Panc1 (cell line): ENCODE data around the gene FMO2. TPM values are rescaled to one million over a fixed set of nuclear protein-coding genes. Genes with fewer than 3 reads are reported as not detected.

ENCODE experiments used
- ATAC-seq: fragments of 200-7000 bp; cut with Tn5 transposase; 2 replicates; pipeline ENCODE4 v1.9.1; 2020; ENCODE audit warnings: mild to moderate bottlenecking, moderate library complexity
- BruUV-seq: library from RNA; stranded (reverse); fragments of 400-500 nt; replicated peaks from 2 replicates; lab custom pipeline; 2021; lab: Mats Ljungman, UMichigan
- CTCF ChIA-PET: fragments of 300-600 bp; sonication (Branson Sonifier 250); formaldehyde crosslinking; loops from one replicate; lab custom pipeline; 2022; ENCODE audit warnings: antibody characterized with exemption; lab: Charles Lee
- POLR2A ChIA-PET: fragments of 300-600 bp; sonication (Branson Sonifier 250); formaldehyde crosslinking; loops from one replicate; lab custom pipeline; 2022; ENCODE audit warnings: antibody characterized with exemption; lab: Charles Lee
- DNase-seq: peaks from one replicate; pipeline ENCODE4 v3.0.0-alpha.2; 2010; ENCODE audit warnings: low read depth, low spot score
- H3K27ac ChIP-seq: 2 replicates; pipeline ENCODE4 v1.5.1; 2011; ENCODE audit warnings: mild to moderate bottlenecking, low read length, inconsistent platforms
- H3K27me3 ChIP-seq: fragments of 200-500 bp; sonication (Bioruptor generic); 2 replicates; pipeline ENCODE4 v1.6.0; 2014; ENCODE audit warnings: low read length, inconsistent platforms; ENCODE audit not compliant: control insufficient read depth, insufficient read depth
- H3K36me3 ChIP-seq: fragments of 200-500 bp; sonication (Bioruptor generic); 2 replicates; pipeline ENCODE4 v1.5.1; 2014; ENCODE audit warnings: inconsistent platforms, mild to moderate bottlenecking, low read length, moderate library complexity; ENCODE audit not compliant: control insufficient read depth, insufficient read depth
- H3K4me1 ChIP-seq: 2 replicates; pipeline ENCODE4 v1.5.1; 2011; ENCODE audit warnings: inconsistent platforms, mild to moderate bottlenecking, low read length, moderate library complexity; ENCODE audit not compliant: control insufficient read depth, insufficient read depth
- H3K4me3 ChIP-seq, 2 experiments: 2 replicates each; pipeline ENCODE4 v1.5.1; 2011 to 2012; ENCODE audit warnings: low read depth in 2 of 2, low read length in 2 of 2, mild to moderate bottlenecking in 2 of 2, inconsistent platforms in 1 of 2, moderate library complexity in 1 of 2
- H3K9me3 ChIP-seq: fragments of 200-500 bp; sonication (Bioruptor generic); 2 replicates; pipeline ENCODE4 v1.5.1; 2014; ENCODE audit warnings: low read depth, mild to moderate bottlenecking, inconsistent platforms, low read length, moderate library complexity; ENCODE audit not compliant: control insufficient read depth, insufficient read depth
- POLR2AphosphoS5 ChIP-seq: IDR thresholded peaks from 2 replicates; pipeline ENCODE4 v1.6.1; 2012; ENCODE audit warnings: mild to moderate bottlenecking, low read depth, low read length, moderate library complexity
- REST ChIP-seq, 2 experiments: IDR thresholded peaks; 2 replicates each; pipeline ENCODE4 v1.6.1; 2011 to 2012; ENCODE audit warnings: low read depth in 2 of 2, control low read depth in 1 of 2, low read length in 1 of 2, mild to moderate bottlenecking in 1 of 2, moderate library complexity in 1 of 2; ENCODE audit not compliant: insufficient read depth in 1 of 2
- SIN3A ChIP-seq: IDR thresholded peaks from 2 replicates; pipeline ENCODE4 v1.6.1; 2012; ENCODE audit warnings: low read depth, mild to moderate bottlenecking, low read length, moderate library complexity, borderline replicate concordance; ENCODE audit not compliant: insufficient read depth
- TCF7L2 ChIP-seq: IDR thresholded peaks from 2 replicates; pipeline ENCODE4 v1.6.1; 2011; ENCODE audit warnings: mild to moderate bottlenecking, low read depth, low read length, inconsistent platforms
- in situ Hi-C: cut with HindIII; loops from 2 replicates; pipeline ENCODE4 v1.10.0; 2016; ENCODE audit warnings: low sequenced_read_pairs, low pct_unique_long_range_greater_than_20kb
- intact Hi-C: fragments of 100-400 bp; cut with micrococcal nuclease; formaldehyde crosslinking; loops from one replicate; pipeline ENCODE4 v1.10.0; 2022; ENCODE audit not compliant: unreplicated experiment
- total RNA-seq: library from RNA; stranded (reverse); gene quantifications from one replicate; pipeline ENCODE4 v1.2.1, GENCODE V29; 2021; ENCODE audit not compliant: unreplicated experiment
- TF ChIP-seq, protein P1 (sequence below): fragments of 450-650 bp; IDR thresholded peaks from 2 replicates; pipeline ENCODE4 v1.5.1; 2017; ENCODE audit warnings: mild to moderate bottlenecking

FMO2 gene
- total RNA-seq, 1 experiment from 2014 or later = 0.08 TPM

DNA sequence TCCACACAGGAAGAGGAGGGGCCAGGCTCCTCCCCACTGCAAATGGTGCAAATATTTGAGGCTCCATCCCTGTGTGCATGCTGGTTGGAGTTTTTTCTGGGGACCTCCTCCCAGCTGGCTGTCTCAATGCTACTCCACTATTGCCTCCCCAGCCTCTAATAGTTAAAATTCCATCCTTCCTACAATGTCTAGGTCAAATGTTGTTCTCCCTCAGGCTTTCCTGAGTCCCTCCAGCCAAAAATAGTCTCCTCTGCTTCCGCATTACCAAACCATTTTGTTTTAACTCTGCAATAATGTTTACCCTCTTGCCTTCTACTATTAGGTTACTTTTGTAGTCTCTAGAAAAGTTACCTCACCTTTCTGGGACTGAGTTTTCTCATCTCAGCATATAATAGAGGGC lies 33.6 kb downstream of the FMO2 start:
- Histone ChIP-seq H3K9me3 (no peaks in the 10 kb centered on the region), H3K4me1 (no peaks in the 10 kb centered on the region), H3K36me3 (no peaks in the 10 kb centered on the region), H3K27me3 (no peaks in the 10 kb centered on the region), H3K27ac (no peak overlapping the region), H3K4me3 (no peak overlapping the region)
- intact Hi-C loops = no loop called here
- ATAC-seq = no peak
- TF ChIP-seq TCF7L2 (no peak), REST (IDR thresholded peaks at IDR 0.05; ENCODE audit: insufficient read depth in 1 of 2, low read depth in 2 of 2, low read length in 1 of 2) (no peak), SIN3A (no peak), POLR2AphosphoS5 (no peak)
- TF ChIP-seq, protein P1, sequence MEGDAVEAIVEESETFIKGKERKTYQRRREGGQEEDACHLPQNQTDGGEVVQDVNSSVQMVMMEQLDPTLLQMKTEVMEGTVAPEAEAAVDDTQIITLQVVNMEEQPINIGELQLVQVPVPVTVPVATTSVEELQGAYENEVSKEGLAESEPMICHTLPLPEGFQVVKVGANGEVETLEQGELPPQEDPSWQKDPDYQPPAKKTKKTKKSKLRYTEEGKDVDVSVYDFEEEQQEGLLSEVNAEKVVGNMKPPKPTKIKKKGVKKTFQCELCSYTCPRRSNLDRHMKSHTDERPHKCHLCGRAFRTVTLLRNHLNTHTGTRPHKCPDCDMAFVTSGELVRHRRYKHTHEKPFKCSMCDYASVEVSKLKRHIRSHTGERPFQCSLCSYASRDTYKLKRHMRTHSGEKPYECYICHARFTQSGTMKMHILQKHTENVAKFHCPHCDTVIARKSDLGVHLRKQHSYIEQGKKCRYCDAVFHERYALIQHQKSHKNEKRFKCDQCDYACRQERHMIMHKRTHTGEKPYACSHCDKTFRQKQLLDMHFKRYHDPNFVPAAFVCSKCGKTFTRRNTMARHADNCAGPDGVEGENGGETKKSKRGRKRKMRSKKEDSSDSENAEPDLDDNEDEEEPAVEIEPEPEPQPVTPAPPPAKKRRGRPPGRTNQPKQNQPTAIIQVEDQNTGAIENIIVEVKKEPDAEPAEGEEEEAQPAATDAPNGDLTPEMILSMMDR = no peak
- ChIA-PET CTCF (no interaction called here), POLR2A (no interaction called here)
- no peak for DNase-seq
- in situ Hi-C loops = no loop called here
- no TSS peak for BruUV-seq

- intact Hi-C loops (no loop called here), in situ Hi-C loops (no loop called here)
- no peaks in the 10 kb centered on the region for H3K36me3 ChIP-seq
- ATAC-seq (no peak), DNase-seq (no peak)
- POLR2A ChIA-PET = no interaction called here
- no peaks in the 10 kb centered on the region for H3K27me3 ChIP-seq
- H3K4me3 ChIP-seq = no peak overlapping the region
- no peak overlapping the region for H3K27ac ChIP-seq
- BruUV-seq = no TSS peak
- no peaks in the 10 kb centered on the region for H3K4me1 ChIP-seq
- H3K9me3 ChIP-seq = no peaks in the 10 kb centered on the region
- CTCF ChIA-PET = no interaction called here
- no peak for TF ChIP-seq TCF7L2
- TF ChIP-seq, protein P1 = no peak
Measured at GRCh38 chr1:171219346-171220080, 34.4 kb downstream of the FMO2 start.
